ENCODE results near the gene DNAJC30.

DNA sequence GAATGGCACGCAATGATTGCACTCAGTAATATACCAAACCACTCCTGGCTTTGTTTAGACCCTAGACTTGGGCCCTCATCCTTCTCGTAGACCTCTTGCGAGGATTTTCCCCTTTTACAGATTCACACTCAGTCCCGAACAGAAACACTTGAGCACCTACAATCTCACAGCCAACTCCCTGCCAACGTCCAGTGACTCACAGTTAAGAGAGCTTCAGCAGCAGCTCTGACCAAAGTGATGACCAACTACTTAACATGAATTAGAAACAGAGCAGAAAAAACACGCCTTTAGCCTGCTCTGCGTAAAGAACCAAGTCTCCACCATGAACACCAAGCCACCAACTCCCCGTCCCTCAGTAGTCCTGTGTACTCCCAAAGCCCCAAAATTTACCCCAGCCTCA lies 2.2 kb downstream of the DNAJC30 start:
- TF ChIP-seq POLR2A (IDR thresholded peaks at IDR 0.05) (no peak), CTCF (IDR thresholded peaks at IDR 0.05) (no peak)

Data from transverse colon (tissue), 3 donors.